Measurements from ENCODE around the gene ARHGEF2.
A peak's percentile ranks its signal among the peaks of the same experiment; 100 is the strongest.
"Not testable (repeated sequence)": the region's sequence is repeated elsewhere in the genome, so short reads cannot be mapped to it uniquely, and the experiment has no call there.

The ARHGEF2 gene

DNA sequence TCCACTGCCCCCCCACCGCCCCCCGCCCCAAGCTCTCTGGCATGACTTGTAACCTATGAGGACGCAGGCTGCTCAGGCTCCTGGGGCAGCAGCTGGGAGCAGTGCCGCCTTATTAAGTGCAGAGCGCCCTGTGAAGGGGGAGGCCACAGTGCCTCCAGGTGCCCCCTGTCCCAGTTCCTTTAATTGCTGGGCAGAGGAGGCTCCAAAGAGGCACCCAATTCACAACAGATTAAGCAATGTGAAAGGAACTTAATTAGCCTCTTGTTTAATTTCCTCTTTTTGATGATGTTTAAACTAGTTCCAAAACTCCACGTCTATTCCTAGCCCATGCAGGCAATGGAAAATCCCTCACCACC lies 33.9 kb downstream of the ARHGEF2 start:
- DNase-seq (ENCODE audit: low read depth in 3 of 3, low spot score in 1 of 3) = no peak

DNA sequence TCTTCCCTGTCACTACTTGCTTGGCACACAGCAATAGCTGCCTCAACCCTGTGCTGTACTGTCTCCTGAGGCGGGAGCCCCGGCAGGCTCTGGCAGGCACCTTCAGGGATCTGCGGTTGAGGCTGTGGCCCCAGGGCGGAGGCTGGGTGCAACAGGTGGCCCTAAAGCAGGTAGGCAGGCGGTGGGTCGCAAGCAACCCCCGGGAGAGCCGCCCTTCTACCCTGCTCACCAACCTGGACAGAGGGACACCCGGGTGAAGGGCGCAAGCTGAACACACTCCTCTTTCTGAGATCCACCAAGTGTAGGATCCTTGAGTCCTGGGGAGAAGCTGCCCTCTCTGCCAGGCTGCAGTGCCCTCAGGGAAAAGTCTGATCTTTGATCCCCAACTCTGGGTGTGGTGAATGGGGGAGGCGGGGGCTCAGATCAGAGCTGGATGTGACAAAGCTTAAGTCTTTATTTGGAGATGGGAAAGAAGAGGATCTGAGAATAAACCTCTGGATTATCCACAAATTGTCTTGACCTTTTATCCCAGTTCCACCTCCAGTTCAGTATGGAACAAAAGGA lies 35.7 kb downstream of the ARHGEF2 start:
- DNase-seq (ENCODE audit: low read depth in 3 of 3, low spot score in 1 of 3) = no peak

DNA sequence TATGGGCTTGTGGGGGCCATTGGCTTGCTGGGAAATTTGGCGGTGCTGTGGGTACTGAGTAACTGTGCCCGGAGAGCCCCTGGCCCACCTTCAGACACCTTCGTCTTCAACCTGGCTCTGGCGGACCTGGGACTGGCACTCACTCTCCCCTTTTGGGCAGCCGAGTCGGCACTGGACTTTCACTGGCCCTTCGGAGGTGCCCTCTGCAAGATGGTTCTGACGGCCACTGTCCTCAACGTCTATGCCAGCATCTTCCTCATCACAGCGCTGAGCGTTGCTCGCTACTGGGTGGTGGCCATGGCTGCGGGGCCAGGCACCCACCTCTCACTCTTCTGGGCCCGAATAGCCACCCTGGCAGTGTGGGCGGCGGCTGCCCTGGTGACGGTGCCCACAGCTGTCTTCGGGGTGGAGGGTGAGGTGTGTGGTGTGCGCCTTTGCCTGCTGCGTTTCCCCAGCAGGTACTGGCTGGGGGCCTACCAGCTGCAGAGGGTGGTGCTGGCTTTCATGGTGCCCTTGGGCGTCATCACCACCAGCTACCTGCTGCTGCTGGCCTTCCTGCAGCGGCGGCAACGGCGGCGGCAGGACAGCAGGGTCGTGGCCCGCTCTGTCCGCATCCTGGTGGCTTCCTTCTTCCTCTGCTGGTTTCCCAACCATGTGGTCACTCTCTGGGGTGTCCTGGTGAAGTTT lies 36.4 kb downstream of the ARHGEF2 start:
- DNase-seq (ENCODE audit: low read depth in 3 of 3, low spot score in 1 of 3) = no peak

DNA sequence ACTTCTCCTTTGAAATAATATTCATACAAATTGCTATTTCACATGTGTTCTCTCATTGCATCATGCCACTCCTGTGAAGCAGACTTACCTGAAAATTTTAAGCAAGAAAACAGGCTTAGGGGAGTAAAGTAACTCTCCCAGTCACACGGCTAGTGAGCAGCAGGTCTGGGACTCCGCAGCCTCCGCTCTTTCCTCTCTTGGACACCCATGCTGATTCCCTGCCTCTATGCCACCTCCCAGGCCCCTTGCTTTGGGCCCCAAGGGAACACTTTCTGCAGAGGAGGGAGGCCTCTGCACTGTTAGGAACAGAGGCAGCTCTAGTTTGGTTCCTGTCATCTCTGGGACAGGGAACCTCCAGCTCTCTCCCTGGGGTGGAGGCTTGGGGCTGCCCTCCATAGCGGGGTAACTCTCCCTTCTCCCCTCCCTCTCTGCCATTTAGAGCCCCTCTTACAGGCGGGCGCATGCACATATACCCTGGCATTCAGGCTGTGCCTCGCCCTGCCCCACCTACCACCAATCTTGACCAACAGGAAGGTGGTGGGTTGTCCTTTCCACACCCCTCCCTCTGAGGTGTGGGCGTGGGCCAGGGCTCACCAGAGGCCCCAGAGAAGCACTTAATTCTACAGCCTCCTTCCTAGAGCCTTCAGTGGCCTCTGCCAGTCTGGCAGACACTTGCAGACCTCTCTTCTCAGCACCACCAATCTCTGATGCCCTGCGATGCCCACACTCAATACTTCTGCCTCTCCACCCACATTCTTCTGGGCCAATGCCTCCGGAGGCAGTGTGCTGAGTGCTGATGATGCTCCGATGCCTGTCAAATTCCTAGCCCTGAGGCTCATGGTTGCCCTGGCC lies 37.1 kb downstream of the ARHGEF2 start, which contains the start of gene RXFP4:
Gene RXFP4, plus strand, starts transcription at position 646 of the 852 bp plus-strand sequence. Its CDS starts 72 bp downstream, at position 718.
- DNase-seq (ENCODE audit: low read depth in 3 of 3, low spot score in 1 of 3) = no peak

GRCh38 chr1:155940482-155940992 lies 37.8 kb downstream of the ARHGEF2 start:
- no peak for DNase-seq (ENCODE audit: low read depth in 3 of 3, low spot score in 1 of 3)

GRCh38 chr1:155938220-155938627 lies 40.1 kb downstream of the ARHGEF2 start:
- no peak for DNase-seq (ENCODE audit: low read depth in 3 of 3, low spot score in 1 of 3)

DNA sequence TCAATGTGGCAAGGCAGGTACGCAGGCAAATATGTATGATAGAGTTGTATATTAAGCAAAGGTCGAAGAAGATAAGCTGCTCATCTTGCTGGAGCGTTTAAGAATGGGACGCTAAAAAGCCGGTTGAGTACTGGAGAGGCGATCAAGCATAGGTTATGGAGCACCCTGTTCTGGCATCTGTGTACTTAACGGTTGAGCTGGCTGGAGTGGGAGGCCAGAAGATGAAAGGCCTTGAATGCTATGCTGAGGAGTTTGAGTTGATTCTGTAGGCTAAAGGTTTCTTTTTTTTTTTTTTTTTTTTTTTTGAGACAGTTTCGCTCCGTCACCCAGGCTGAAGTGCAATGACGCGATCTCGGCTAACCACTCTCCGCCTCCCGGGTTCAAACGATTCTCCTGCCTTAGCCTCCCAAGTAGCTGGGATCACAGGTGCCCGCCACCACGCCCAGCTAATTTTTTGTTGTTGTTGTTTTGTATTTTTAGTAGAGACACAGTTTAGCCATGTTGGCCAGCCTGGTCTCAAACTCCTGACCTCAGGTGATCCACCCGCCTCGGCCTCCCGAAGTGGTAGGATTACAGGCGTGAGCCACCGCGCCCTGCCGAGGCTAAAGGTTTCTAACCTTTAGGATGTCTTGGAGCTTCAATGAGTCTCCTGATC lies 43.3 kb downstream of the ARHGEF2 start:
- DNase-seq (ENCODE audit: low read depth in 3 of 3, low spot score in 1 of 3) = no peak

DNA sequence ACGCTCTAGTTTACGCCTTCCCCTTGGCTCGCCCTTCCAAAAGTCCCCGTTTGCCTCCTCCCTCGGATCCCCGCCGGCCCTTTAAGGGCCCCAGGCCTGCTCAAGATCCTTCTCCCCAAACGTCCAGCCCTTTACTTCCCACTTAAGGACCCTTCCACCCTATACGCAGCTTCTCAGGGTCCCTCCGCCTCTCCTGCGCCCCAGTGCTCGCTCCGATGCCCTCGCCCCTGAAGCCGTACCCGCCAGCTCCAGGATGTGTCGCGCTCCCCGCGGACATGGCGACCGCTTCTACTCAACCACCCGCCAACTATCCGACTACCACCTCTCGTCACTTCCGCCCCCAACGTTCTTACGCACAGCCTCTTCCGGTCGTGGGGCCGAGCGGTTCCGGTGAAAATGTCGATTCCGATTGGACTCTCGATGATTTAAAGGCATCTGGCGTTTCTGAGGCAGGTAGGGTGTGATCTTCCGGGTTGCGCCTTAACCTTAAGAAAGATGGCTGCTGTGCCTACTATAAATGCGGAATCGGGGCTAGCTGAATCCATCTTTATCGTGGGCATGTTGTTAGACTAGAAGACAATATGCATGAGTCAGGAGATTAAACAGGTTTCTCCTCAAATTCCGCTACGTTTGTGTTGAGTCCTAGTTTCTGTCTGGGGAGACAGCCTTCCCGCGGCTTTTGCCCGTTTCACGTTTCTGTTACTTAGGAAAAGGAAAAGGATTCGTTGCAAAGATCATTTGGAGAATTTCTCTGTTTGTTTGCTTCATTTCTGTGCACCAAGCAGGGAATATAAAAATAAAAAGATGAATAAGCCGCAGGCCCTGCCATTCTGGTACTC lies 44.0 kb downstream of the ARHGEF2 start, which contains the start of gene KHDC4:
Gene KHDC4, minus strand, starts transcription at position 317 of the 839 bp plus-strand sequence. Its CDS starts 40 bp downstream, at position 277.
- DNase-seq (ENCODE audit: low read depth in 3 of 3, low spot score in 1 of 3) = peak; percentile 77 to 89 (median 86)

DNA sequence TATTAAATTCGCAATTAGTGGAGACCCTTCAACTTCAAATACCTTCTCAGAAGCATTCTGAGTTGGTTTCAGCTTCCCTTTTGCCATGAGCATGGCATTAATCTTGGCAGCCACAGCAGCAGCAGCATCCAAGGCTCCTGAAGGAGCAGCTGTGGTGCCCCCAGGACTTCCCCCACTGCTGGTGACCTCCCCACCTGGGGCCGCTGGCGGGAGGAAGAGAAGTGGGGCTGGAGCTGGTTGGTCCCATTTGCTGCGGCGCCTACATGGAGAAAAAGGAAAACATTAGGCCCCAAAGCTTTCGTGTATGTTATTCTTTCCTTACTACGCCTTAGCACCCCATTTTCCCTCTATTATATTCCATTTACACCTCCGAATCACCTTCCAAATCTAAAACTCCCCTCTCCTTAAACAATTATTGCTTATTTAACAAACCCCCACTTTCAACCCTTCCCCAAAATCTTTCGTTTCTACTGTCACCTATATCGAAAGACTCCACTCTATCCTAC lies 44.7 kb downstream of the ARHGEF2 start:
- no peak for DNase-seq (ENCODE audit: low read depth in 3 of 3, low spot score in 1 of 3)

DNA sequence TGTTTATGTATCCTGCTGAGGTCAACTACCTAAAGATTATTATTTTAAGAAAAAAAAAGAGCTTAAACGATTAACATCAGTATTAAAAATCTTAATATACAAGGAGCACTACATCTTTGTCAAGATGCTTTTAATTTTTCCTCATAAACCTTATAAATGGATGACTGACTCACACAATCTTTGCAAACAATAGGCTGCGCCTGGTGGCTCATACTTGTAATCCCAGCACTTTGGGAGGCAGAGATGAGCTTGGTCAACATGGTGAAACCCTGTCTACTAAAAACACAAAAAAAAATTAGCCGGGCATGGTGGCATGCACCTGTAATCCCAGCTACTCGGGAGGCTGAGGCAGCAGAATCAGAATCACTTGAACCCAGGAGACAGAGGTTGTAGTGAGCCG lies 45.9 kb downstream of the ARHGEF2 start:
- no peak for DNase-seq (ENCODE audit: low read depth in 3 of 3, low spot score in 1 of 3)

GRCh38 chr1:155932081-155932480 lies 46.3 kb downstream of the ARHGEF2 start:
- DNase-seq (ENCODE audit: low read depth in 3 of 3, low spot score in 1 of 3) = no peak

GRCh38 chr1:155931332-155932038 lies 46.9 kb downstream of the ARHGEF2 start:
- no peak for DNase-seq (ENCODE audit: low read depth in 3 of 3, low spot score in 1 of 3)

DNA sequence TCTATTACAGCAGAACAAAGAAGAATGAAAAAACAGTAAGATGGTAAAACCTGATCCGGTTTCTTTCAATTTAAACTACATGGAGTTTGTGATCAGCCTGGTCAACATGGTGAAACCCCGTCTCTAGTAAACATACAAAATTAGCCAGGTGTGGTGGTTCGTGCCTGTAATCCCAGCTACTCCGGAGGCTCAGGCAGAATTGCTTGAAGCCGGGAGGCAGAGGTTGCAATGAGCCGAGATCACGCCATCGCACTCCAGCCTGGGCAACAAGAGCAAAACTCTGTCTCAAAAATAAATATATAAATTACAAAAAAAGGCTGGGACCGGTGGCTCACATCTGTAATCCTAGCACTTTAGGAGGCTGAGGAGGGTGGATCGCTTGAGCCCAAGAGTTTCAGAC lies 47.6 kb downstream of the ARHGEF2 start:
- not testable (repeated sequence) for DNase-seq (ENCODE audit: low read depth in 3 of 3, low spot score in 1 of 3)

- DNase-seq (ENCODE audit: low read depth in 3 of 3, low spot score in 1 of 3) = no peak
These were observed 49.3 kb downstream of the ARHGEF2 start for GRCh38 chr1:155929057-155929456.

- no peak for DNase-seq (ENCODE audit: low read depth in 3 of 3, low spot score in 1 of 3)
These were observed 52.8 kb downstream of the ARHGEF2 start for GRCh38 chr1:155925506-155925905.

DNA sequence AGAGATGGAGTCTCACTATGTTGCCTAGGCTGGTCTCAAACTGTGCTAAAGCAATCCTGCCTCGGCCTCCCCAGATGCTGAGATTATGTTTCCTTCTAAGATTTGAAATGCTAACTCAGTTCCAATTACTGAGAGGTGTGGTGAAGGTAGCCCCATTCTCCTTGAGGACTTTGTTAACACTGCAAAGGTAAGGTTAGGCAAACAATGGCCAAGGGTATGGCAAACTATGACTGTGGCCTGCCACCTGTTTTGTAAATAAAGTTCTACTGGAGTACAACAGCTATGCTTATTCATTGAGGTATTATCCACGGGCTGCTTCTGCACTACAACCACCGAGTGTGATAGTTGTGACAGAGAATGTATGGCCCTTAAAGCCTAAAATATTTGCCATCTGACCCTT lies 57.6 kb downstream of the ARHGEF2 start:
- no peak for DNase-seq (ENCODE audit: low read depth in 3 of 3, low spot score in 1 of 3)

DNA sequence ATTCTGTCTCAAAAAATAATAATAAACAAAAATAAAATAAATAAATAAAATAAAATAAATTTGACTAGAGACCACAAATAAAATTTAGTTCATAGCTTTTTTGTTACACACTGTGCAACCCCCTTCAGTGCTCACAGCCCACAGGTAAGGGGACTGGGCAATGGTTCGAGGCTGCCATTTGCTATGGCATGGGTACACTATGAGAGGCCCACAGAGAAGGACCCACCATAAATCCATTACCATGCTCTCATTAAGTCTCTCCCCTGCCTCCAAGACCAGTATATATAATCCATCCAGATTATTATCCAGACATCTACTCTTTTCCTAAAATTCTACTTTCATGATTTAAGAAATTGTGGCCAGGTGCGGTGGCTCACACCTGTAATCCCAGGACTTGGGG lies 58.5 kb downstream of the ARHGEF2 start:
- no peak for DNase-seq (ENCODE audit: low read depth in 3 of 3, low spot score in 1 of 3)

- no peak for DNase-seq (ENCODE audit: low read depth in 3 of 3, low spot score in 1 of 3)
These were observed 59.7 kb downstream of the ARHGEF2 start for GRCh38 chr1:155918660-155919059.

DNA sequence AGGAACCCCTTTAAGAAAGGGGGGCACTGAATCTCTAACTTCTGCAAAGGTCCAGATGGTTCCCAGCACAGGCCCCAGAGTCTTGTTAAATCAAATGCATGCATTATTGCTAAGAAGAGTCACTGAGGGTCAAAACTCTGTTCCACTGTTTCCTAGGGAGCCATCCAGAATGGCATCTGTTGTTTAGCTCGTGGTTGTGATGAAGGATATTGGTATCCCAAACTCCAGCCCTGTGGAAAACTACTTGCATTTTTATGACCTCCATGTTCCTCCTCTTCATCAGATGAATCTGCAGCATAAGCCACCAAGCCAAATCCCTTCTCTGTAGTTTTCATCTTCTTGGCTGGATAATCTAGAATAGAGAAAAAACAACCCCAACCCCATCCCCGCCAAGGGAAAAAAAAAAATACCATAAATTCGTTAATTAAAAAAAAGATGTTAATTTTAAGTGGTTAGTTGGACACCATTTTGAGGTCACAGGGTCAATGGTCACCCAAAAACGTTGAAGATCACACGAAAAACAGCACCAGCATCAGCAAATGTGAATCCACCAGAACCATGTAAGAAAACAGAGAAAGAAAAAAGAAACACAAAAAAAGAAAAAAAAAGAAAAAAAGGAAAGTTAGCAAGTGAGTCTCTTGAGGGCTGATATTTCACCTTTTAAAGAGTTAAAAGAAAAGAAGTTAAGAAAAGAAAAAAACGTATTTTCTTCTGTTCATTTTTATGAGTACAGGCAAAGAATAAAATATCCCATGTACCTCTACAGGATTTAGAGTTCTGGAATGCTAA lies 64.2 kb downstream of the ARHGEF2 start:
- DNase-seq (ENCODE audit: low read depth in 3 of 3, low spot score in 1 of 3) = no peak
